Stimulated activated CD8-positive, alpha-beta memory T cell treated with anti-CD3 and anti-CD28 coated beads, Interleukin-15, amount 100 ng/mL, for 48 hours (primary cell): ENCODE measurements around the gene CAMTA1.
"Not testable (repeated sequence)": the region's sequence is repeated elsewhere in the genome, so short reads cannot be mapped to it uniquely, and the experiment has no call there.

ENCODE experiments used
- DNase-seq, 2 donors: peaks; one replicate each; pipeline ENCODE4 v3.0.0-alpha.2; 2020; ENCODE audit warnings: low read depth in 2 of 2

Gene CAMTA1

DNA sequence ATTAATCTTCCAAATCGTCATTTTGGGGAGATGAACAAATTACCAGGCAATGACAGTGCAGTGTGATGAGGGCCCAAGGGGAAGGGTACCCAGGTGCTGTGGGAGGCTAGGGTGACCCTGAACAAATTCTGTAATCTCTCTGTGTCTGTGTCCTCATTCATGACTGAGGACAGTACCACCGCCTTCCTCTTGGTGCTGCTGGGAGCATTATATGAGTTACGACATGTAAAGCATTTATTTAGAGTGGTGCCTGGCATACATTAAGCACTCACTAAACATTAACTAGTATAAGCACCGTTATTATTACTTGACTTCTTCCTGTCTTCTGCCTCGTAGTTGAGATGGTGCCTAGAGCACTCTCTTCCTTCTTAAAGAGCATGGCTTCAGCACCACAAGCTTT, 517.6 kb downstream of the CAMTA1 start:
- no peak for DNase-seq

DNA sequence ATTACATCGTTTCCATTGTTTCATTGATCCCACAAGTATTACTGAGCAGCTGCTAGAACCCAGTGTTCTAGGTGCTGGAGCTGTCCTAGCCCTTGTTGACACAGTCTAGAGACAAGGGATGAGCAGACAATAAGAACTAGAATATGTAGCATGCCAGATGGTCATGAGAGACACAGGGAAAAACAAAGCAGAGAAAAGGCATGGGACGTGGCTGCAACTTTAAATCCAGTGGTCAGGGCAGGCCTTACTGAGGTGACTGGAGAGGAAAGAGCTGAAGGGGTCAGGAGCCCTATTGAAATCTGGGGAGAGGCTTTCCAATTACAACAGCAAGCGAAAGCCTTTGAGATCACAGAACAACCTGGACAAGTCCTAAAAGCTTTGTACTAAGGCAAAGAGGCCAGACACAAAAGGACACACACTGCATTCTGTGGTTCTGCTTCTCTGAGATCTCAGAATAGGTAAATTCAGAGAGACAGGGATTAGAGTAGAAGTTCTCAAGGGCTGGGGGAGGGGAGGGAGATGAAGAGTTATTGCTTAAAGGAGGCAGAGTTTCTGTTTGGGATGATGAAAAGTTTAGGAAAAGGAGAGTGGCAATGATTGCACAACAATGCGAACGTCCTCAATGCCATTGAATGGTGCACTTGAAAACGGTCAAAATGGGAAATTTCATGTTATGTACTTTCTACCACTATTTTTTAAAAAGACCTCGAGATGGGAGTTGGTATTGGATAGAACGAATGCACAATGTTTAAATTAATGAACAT, 518.5 kb downstream of the CAMTA1 start:
- DNase-seq, result no peak

DNA sequence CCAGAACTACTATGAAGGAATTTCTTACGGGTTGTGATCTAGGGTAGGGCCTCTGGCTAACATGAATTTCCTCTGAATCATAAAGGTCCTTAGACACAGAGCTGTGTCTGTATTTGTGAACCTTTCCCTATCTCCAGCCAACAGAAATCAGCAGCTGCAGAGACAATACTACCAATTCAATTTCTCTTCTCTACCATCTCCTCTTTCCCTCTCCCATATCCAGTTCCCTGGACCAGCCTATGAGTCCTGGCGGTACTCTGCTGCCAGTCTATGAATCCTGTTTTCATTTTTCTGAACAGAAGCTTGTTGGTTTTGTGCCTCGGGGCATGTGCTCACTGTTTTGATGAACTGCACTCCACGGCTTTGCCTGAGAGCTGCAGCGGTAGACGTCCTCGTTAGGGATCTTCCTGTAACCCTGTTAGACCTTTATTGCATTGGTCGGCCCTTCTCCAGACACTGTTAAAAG, 527.9 kb downstream of the CAMTA1 start:
- DNase-seq, result no peak

DNA sequence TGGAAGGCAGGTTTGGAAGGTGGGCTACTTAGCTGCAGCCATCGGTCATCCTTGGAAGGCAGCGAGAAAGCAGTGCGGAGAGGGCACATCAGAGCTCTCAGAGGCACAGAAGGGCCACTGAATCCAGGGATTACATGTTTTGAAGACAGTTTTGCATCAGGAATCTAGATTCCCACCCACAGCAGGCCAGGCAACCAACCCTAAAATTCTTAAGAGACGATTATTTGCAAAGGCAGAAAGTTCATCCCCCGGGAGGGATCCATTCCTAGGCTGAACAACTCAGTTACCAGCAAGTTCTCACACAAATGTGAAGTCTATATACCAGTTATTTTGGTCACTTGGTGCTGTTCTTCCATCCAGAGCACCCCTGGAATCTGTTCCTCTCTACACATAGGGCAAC, 528.6 kb downstream of the CAMTA1 start:
- DNase-seq, result no peak

DNA sequence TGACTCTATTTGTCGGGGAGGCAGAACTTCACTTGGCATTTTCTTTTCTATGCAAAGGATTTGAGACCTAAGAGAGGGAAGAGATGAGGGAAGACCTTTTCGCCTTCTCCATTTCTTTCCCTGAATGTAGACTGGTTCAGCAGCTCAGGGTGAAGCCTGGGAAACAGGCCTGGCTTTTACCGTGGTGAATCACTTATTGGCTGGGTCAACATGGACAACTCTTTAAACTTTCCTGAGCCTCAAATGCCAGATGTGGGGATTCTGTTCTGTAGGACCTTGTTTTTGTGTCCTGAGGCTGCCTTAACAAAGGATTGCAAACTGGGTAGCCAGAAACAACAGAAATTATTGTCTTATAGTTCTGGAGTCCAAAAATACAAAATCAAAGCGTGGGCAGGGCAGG, 530.1 kb downstream of the CAMTA1 start:
- DNase-seq, result no peak

DNA sequence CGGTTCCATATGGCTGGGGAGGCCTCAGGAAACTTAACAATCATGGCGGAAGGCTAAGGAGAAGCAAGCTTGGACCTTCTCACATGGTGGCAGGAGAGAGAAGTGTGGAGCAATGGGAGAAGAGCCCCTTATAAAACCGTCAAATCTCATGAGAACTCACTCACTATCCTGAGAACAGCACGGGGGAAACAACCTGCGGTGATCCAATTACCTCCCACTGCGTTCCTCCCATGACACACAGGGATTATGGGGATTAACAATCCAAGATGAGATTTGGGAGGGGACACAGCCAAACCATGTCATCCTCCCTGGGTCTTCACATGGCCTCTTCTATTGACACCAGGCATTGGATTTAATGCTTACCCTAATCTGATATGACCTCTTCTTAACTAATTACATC, 530.7 kb downstream of the CAMTA1 start:
- DNase-seq, result no peak

DNA sequence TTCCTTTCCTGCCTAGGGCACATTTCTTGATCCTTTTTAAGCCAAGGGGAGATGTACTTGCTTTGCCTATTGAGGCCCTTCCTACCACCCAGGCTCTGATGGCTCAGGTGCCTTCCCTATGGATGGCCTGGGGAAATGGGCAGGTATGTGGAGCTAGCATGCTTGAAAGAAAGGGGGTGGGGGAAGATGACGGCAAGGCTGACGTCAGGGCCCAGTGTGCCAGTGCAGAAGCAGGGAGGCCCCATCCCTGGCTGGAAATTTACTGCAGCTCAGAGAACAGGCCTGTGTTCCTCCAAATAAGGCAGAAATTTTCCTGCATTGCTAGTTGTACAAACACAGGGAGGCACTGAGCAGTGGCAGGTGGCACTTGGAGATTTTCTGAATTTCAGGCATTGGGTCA, 532.6 kb downstream of the CAMTA1 start:
- DNase-seq, result no peak

DNA sequence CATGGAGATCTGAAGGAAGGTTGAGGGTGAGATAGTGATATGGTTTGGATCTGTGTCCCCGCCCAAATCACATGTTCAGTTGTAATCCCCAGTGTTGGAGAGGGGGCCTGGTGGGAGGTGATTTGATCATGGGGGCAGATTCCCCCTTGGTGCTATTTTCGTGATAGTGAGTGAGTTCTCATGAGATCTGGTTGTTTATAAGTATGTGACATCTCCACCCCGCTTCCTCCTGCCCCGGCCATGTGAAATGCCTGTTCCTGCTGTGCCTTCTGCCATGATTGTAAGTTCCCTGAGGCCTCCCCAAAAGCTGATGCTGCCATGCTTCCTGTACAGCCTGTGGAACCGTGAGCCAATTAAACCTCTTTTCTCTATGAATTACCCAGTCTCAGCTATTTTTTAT, 533.9 kb downstream of the CAMTA1 start:
- no peak for DNase-seq

DNA sequence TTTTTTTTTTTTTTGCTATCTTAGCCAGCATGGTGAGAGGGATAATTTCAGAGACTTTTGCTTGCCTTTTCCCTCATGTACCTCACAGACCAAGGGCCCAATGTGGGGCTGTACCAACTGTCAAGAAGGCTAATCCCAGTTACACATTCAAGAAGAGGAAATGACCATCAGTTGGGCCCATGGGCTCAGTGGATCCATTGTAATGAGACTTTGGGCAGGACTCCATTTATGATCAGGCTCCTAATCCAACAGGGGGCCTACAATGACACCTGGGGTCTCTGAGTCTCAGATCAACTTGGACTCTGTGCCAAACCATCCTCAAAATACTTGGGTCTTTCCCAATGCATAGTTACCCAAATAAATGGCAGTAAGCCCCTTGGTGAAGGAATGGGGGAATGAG, 535.4 kb downstream of the CAMTA1 start:
- no peak for DNase-seq

DNA sequence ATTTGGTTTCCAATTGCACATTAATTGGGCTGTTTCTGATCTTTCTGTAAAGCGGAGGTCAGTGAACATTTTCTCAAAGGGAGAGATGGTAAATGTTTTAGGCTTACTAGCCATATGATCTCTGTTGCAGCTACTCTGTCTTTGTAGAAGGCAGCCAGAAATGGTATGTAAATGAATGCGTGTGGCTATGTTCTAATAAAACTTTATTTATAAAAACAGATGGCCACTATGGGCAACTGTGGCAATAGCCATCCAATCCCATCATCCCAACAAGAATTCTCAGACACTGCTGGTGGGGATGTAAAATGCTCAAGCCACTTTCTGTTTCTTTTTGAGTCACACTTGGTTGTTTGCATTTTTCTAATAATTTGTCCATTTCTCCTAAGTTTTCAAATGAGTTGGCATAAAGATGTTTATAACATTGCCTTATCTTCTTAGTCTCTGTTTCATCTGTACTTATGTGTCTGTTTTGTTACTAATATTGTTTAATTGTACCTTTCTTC, 537.1 kb downstream of the CAMTA1 start:
- no peak for DNase-seq

DNA sequence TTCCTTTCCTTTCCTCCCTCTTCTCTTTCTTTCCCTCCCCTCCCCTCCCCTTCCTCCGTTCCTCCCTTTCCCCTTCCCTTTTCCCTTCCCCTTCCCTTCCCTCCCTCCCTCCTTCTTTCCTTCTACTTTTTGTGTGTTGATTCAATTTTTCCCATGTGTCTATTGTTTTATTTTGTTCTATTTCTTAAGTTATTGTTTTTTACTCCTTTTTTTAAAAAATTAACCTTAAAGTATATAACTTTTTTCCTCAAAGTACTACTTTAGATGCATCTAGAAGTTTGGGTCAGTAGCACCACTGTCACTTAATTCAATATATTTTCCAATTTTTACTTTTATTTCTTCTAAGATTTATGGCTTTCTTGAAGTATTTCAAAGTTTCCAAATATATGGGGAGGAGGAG, 537.7 kb downstream of the CAMTA1 start:
- DNase-seq, result no peak

DNA sequence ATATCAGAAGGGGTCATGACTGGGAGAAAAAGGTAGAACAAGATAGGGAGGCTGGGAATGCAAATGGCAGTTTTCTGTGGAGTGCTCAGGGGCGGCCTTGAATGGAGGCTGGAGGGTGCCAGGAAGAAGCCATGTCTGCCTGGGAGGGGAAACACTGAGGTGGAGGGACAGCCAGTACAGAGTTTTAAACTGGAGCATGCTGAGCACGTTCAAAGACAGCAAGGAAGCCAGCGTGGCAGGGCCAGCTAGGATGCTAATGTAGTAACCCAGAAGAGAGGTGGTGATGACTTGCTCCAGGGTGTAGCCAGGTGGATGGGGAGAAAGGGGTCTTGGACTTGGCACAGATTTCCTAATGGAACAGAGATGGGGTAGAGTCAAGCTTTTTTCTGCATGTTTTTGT, 540.0 kb downstream of the CAMTA1 start:
- DNase-seq, result no peak

DNA sequence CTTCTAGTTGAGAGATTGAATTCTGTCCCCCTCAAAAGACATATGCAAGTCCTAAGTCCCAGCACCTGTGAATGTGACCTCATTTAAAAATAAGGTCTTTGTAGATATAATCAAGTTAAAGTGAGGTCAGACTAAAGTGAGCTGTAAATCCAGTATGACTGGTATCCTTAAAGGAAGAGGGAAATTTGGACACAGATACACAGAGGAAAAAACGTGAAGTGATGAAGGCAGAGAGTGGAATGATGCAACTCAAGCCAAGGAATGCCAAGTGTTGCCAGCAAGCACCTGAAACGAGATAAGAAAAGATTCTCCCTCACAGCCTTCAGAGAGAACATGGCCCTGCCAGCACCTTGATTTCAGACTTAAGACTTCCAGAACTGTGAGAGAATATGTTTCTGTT, 541.1 kb downstream of the CAMTA1 start:
- no peak for DNase-seq

DNA sequence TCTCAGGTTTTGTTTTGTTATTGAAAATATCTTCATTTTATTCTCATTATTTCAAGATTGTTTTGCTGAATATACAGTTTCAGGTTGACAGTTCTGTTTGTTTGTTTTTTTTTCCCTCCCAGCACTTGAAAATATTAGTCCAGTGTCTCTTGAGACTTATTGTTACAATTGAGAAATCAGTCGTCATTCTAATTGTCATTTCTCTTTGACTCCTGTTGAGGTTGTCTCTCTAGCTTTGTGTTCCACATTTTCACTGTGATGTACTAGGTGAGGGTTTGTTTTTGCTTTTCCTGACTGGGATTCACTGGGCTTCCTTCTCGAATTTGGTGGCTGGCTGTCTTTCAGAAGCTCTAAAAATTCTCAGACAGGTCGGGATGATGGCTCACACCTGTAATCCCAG, 542.6 kb downstream of the CAMTA1 start:
- no peak for DNase-seq

DNA sequence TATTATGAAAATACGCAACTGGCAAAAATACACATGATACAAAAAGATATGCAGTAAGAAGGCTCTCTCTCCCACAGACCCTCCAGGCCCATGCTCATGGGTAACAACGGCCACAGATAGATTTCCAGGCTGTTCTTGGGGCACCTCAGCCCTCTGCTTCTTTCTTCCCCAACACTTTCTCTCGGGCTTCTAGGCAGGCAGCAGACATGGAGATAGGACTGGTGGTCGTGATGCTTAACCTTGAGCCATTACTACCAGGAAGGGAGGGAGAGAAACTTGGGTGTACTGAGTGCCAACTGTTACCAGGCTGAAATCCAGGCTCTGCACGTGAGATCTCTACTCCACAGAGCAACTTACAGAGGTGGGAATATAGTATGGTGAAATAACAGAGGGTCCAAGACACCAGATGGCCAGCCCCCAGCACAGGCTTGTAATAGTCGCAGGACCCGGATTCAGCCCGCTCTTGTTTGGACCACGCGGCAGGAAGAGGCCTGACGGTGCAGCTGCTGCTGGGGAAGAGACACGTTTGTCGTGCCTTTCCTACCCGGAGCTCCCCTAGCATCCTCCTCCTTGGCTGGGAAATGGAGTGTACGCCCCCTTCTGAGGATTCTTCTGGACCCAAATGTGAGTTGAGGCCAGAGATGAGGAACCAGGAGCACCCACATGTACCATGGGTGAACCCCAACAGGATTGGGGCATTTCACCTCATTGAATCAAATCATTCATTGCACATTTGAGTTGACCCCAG, 544.8 kb downstream of the CAMTA1 start:
- DNase-seq, result no peak

DNA sequence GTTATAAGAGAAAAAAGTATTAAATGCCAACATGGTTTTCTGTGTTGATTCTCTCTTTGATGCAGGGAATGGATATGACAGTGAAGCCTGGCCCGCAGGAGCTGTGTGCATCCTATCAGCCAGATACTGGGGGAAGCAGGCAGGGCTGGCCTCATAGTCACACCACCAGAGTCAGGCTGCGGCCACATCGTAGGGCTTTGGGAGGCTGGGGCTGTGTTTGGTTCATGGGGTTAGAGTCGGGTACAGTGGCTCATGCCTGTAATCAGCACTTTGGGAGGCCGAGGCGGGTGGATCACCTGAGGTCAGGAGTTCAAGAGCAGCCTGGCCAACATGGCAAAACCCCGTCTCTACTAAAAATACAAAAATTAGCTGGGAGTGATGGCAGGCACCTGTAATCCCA, 545.5 kb downstream of the CAMTA1 start:
- DNase-seq, result not testable (repeated sequence)

DNA sequence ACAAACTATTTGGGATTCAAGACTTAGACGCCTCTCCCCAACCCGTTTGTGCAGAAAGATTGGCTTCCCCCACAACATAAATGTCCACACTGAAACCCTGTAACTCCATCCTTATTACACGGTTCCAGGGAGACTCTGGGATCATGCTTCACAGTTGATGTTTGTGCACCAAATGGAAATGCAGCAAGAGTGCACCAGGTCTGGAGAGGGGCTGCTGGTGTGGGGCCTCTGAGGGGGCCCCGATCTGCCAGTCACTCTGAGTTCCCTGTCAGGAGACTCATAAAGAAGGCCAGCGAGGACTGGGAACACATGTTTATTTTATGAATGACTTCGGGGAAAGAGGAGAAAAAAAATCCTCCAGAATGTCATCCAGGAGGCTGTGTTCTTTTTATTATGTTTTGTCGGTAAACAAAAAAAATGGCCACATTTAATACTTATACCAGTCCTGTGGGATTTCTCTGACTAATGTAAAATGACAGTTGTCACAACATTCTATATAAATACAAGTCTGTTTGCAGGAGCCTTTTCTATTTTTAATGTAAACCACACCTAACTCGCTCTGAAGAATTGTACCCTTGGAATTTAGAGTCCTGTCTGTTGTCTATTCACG, 546.8 kb downstream of the CAMTA1 start:
- DNase-seq, result no peak

DNA sequence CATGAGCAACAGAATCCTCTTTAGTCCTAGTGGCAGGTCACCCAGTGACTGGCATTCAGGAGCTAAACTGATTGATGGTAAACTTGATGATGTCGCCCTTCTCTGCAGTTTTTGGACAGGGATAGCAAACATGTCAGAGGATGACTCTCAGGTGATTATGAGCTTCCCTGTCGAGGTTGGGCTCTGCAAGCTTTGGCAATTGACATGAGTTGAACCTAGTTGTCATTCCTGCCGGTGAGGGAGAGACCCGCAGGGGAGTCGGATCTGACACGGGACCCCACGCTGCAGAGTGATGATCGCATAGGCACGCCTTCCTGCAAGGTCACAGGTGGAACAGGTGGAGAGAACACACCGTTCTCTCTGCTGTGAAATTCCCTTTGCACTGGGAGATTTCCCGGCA, 547.8 kb downstream of the CAMTA1 start:
- no peak for DNase-seq

DNA sequence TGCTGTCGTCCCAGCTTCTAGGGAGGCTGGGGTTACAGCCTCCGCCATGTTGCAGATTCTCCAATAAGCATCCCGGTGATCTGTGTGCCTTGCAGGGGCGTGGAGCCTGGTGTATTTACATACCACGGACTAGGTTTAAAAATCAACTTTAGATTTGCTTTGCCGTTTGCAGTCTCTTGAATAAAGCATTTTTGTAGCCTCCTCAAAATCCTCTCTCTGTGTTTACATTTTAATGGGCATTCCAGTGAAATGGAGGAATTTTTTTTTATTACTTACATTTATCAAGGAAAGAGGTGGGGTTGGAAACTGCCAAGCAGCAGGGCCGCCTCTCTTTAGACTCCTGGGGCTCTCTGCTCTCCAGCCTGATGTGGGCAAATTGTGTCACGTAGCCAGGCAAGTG, 548.4 kb downstream of the CAMTA1 start:
- DNase-seq, result no peak

DNA sequence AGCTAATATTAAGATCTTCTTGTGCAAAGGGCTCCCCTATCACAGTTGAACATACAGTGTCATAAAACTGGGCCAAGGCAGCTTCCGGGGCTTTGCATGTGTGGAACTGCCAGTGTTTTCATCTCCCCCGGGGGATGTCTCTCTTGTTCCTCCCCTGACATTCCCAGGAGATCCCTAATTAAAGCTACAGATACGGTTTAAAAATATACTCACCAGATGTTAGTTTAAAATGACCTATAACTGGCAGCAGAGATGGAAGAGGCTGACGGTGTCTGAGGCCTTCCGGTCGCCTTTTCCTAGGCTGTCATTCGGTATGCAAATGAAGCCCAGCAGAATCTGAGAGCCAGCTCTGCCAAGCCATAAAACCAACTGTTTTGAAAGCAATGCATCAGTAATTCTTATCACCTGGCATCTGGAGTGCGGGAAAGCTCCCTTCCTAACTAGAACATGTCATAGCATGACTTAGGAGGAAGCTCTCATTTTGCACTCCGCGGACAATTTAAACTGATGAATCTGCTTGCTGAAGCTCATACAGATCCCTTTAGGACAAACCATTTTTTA, 549.3 kb downstream of the CAMTA1 start:
- DNase-seq, result no peak

DNA sequence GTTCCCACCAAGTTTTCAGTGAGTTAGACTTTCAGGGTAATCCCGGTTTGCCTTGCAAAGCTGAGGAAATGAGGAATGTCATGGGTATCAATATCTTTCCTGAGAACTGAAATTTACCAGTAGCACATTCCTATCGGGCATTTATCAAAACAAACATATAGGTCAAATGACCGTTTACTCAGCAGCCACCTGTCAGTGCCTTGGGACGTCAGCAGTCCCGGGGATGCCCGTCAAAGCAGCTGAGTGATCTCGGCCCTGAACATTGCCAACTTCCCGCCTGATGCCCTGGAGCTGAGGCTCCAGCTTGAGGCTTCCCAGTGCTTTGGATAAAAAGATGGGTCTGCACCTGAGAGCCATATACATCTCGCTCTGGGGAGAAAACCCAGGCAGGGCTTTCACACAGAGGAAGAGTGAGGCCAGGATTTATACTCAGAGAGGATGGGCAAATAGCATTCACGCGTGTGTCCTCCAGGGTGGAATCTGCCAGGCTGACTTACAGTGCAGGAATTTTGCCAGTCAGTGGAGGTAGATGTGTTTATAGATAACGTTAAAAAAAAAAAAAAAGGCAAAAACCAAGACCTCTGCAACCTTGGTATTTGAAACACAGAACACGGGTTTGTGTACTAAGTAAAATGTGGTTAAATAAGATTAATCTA, 550.1 kb downstream of the CAMTA1 start:
- DNase-seq, result no peak

DNA sequence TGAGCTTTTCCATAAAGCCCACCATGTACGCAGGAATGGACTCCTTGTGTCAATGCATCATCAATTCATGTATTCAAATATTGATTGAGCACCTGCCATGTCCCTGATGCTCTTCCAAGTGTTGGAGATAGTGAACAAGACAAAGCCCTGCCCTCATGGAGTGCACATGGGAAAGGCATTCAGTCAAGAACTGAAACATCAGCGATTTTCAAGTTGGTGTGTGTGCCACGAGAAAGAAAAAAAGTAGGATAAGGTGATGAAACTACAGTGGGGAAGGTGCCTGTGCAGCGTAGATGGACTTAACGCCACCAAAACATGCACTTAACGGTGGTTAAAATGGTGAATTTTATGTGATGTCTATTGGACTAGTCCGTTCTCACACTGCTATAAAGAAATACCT, 553.2 kb downstream of the CAMTA1 start:
- no peak for DNase-seq
